GM21825 (cell line): ENCODE results near the gene FBXO15.

Experiments
- ATAC-seq: cut with Tn5 transposase; IDR thresholded peaks from one replicate; pipeline ENCODE4 v1.9.1; 2021; ENCODE audit warnings: mild to moderate bottlenecking, moderate library complexity; ENCODE audit not compliant: unreplicated experiment

FBXO15 gene

DNA sequence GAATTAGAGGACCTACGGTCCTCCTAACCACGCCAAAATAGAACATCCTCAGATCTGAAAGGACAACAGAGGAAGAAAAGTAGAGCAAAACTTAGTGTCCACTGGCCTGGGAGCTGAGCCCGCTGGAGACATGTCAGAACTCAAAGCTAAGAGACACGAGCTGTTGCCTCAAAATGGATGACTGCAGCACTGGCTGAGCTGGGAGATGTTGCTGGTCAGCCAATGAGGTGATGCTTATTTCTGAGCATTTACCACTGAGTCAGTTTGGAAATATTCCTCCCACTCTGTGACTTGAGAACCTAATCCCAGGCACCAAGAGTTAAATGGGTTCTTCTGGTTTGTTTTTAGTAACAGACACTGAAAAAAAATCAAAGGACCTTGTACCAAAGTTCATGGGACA lies 32.6 kb downstream of the FBXO15 start:
- ATAC-seq, result no peak

DNA sequence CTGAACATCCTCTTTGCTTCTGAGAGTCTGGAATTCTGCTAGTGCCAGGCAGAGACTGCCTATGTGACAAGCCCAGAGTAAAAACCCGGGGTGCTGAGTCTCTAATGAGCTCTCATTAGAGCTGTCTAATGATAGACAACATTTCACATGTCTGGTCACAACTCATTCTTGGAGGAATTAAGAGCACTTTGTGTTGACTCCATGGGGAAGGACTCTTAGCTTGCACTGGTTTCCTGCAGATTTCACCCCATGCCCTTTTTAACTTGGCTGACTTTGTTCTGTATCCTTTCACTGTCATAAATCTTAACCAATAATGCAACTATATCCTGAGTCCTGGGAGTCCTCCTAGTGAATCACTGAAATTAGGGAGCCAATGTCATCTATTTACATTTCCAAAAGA lies 33.5 kb downstream of the FBXO15 start:
- no peak for ATAC-seq

DNA sequence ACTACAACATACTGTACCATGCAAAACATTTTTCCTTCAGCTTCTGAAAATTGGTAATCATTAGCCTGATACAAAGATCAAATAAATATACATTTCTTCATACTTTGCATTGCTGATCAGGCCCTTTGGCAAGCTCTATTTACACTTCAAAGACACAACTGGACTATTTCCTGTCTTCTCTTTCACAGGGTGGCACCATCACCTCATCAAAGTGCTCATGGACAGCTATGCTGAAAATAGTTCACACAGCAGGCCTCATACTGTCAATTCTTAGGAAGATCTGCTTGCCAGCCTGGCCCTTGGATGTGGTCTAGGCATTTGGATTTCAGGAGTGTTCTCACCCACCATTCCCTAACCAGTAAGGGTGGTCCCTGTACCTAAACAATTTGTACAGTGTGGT lies 33.9 kb downstream of the FBXO15 start:
- no peak for ATAC-seq

DNA sequence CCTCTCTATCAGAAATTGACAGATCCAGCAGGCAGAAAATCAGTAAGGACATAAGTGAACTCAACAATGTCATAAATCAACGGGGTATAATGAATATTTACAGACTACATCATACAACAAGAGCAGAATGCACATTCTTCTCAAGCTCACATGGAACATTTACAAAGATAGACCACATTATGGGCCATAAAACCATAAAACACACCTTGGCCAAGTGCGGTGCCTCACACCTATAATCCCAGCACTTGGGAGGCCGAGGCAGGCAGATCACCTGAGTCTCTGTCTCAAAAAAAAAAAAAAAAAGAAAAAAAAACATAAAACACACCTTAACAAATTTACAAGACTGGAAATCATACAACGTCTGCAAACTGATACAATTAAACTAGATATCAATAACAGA lies 36.7 kb downstream of the FBXO15 start:
- ATAC-seq, result no peak

DNA sequence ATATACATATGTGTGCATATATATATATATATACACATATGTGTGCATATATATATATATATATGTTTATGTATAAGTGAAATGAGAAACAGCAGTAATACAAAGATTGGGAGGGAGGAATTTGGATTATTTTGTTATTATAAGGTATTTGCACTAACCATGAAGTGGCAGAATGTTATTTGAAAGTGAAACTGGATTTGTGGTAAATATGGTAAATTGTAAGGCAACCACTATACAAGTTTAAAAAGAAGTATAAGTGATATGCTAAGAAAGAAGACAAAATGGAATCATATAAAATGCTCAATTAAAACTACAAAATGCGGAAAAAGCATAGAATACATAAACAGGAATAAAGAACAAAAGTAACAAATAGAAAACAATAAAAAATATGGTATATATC lies 37.5 kb downstream of the FBXO15 start:
- ATAC-seq, result no peak

DNA sequence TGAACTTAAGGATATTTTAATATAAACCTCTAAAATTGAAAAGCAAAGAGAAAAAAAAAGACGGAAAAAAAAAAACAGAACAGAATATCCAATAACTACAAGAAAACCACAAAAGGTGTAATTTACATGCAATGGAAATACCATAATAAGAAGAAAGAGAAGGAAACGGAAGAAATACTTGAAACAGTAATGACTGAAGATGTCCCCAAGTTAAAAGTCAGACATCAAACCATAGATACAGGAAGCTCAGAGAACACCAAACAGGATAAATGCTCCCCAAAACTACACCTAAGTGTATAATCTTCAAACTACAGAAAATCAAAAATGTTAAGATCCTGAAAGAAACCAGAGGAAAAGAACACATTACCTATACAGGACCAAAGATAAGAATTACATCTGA lies 39.2 kb downstream of the FBXO15 start:
- no peak for ATAC-seq

DNA sequence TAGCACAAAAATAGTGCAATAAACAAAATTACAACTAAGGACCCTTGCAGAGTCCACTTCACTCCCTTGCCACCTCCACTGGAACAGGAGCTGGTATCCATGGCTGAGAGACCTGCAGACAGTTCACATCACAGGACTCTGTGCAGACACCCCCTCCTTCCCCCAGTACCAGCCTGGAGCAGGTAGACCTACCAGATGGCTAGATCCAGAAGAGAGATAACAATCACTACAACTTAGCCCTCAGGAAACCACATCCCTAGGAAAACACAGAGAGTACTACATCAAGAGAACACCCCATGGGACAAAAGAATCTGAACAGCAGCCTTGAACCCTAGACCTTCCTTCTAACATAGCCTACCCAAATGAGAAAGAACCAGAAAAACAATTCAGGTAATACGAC lies 49.8 kb downstream of the FBXO15 start:
- ATAC-seq, result no peak

DNA sequence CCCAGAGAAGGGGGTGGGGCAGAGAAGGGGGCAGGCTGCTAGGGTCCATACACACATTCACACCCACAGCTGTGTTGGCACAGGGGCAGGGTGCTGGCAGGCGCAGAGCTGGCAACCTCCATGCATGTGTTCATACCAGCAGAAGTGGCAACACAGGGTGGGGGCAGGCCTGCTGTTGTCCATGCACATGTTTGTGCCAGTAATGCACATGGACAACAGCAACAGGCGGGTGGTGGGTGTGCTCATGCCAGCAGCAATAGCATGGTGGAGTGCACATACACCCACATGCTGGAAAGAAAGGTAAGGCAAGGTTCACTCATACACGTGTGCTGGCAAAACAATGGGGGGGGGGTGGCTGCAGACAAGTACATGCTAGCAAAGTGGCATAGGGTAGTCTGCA lies 54.7 kb downstream of the FBXO15 start:
- no peak for ATAC-seq

DNA sequence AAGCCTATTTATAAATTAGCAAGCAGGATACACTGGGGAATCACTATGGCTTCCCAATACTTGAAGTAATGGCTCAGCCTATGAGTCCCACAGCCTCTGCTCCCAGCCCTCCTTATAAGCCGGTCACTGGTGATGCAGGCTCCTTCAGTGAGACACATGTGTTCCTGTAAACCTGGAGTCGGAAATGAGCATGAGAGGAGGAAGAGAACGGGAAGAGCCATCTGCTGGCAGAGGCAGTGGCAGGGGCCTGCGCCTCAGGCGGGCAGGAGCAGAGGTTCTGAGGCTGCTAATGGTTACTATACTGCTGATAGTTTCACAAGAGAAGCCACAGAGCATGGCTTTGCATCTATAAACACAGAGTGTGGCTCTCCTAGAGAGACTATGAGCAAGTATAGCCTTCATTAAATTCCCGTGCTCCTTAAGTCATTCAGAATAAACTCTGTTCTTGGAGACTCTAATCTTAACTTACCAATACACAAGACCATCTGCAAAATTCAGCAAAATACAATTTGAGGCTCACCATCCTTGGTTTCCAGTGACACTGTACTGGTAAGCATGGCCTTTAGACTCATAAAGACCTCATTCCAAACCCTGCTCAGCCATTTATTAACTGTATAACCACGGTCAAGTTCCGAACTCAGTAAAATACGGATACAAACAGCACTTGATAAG lies 63.3 kb downstream of the FBXO15 start:
- ATAC-seq, result no peak

DNA sequence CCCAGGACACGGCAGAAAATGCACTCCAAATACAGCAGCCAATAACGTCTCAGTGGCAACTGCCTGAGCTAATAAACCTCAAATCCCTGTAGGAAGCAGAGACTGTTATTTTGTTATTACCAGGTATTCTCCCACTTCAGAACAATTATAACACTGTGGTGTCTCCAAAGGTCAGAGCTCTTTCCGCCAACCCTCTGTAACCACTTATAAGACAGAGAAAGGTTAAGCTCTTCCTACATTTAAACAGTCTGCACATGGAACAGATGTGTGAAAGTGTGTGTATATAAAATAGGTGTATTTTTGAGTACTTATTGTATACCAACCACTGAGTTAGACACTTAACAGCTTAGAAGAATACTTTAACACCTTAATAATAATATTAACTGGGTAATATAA lies 64.1 kb downstream of the FBXO15 start:
- no peak for ATAC-seq

DNA sequence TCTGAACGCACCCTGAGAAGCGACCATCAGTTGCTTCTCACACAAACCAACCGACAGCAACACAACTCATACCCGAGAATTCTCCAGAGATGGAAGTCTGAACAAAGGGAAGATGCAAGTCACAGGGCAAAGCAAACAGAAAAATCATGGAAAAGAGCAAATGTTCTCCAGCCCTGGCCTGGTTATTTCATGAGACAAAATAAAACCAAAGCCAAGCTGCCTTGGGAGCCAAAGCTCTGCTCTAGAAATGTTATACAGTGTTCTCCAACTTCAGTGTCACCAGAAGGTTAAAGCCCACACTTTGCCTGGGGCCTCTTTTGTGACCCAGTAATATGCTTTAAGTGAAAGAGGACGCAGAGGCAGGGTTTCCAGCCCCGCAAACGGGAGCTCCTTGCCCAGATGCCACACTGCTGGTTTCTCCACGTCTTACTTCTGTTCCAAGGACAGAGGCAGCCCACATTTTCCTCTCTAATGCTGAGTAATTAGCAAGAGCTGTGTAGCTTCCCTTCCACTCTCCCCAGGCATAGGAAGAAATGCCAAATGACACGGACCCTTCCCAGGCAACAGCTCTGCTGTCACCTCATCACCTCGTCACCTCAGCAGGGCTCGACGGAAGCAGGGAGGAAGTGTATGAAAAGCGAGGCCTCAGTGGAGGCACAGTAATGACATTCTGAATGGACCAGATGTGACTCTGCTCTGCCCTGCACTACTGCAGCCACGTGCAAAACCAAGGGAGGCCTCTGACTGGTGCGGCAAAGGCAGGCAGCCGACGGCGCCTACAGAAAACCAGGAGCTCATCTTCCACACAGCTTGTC lies 64.7 kb downstream of the FBXO15 start:
- no peak for ATAC-seq

DNA sequence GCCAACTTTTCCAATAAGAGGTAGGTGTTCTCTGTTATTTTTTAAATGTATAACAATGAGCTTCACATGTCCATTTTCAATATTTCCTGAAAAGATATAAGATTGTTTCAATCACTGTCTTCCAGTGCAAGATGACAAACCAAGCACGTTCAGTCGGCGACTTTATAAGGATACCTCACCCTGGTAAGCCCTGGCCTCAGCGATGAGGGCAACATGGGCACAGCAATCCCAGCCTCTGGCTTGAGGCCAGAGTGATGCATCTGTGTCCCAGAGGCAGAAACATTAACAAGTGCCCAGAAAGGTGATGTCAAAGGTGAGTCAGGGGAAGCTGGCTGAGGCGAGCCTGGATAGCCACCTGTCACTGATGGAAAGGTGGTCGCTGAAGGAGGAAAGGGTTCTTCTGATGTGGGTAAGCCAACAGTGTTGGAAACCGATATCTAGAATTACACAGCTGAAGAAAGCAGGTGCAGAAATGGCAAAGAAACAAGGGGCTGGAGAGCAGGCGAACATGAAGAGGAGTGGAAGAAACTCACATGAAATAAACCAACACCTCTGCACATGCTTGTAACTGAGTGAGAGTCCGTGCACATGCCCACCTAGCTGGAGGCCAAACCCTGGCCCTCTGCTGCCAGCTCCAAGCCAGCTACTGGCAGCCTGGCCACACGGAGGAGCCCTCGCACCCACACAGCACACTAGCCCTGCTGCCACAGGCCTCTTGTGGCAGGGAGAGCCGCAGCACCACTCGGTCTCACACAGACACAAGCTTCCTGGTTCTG lies 65.5 kb downstream of the FBXO15 start:
- peak; percentile 95 for ATAC-seq

DNA sequence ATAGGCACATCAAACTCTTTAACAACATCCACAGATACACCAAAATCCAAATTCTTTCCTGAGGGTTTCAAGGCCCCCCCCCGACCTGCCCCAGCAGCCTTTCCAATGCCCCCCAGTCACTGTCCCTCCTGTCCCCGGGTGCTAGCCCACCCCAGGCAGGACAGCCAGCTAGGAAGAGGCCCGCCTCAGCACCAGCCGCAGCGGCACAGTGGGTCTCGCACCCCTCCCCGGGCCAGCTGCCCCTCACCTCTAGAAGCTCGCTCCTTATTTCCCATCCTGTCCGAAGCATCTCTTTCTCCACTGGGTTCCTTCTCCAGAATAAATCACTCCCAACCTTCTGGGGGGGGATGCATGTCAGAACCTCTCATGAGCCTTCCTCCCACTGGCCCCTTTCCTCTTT lies 69.4 kb downstream of the FBXO15 start:
- ATAC-seq, result no peak

DNA sequence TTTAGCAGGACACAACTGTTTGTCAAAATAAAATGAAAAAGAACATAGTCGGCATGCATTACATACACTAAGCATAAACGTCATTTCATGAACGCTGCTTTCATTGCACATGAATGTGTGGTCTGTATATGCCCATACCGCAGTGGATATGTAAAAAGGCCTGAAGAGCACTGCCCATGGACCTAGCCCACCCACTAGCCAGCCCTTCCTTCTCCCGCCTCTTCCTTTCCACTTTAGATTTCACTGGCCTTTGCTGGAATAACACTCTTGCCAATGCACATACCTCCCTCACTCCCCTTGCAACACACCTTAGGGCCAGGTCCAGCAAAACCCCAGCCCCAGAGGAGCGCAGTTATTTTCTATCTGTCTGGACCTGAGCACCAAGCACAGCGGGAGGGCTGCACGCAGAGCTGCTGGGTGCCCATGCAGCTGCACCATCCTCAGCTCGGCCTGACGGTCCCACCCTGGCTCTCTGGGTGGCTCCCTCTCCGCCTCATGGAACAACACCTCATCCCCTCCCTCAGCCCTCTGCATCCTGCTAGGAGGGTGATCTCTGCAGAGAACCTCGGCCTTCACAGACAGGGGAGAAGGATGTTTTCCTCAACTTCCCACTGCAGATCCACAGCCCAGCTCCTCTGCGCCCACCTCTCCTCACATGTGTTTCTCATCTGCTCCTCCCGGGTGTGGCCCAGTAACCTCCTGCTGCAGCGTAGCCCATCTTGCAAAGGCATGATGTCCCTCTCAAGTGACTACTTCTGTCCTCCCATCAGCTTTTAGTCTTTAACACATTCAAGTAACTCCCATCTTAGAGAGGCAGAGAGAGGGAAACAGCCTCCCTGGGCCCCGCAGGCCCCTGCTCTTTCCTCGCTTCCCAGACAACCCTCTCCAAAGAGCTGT lies 72.7 kb downstream of the FBXO15 start:
- ATAC-seq, result no peak

DNA sequence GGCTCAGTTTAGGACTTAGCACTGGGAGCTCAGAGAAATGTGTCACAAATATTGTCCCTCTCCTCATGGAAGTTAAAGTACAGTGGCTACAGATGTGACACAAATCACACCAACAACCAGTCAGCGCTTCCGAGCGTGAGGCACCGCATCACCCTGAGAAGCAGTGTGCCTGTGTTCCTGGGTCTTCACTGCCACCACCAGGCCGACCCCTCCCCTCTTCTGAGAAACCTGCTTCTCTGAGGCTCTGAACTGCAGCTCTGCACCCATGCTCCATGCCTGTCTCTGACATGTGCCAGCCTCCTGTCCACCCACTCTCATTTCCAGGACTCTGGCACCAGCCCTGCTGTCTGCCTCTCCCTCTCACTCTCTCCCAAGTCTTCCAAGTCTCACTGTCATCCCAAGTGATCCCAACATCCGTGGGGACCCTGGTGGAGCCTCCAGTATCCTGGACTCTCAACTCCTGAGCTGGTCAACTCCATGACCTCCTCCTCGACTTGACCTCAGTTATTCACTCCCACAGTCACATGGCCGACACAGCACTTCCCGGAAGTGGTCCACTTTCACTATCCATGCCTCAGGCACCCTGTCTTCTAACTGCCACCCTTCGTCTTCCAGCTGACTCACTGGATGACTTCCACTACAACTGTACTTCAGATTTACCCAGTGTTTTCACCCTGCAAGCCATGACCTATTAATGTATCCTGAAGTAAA lies 73.5 kb downstream of the FBXO15 start:
- ATAC-seq, result no peak

DNA sequence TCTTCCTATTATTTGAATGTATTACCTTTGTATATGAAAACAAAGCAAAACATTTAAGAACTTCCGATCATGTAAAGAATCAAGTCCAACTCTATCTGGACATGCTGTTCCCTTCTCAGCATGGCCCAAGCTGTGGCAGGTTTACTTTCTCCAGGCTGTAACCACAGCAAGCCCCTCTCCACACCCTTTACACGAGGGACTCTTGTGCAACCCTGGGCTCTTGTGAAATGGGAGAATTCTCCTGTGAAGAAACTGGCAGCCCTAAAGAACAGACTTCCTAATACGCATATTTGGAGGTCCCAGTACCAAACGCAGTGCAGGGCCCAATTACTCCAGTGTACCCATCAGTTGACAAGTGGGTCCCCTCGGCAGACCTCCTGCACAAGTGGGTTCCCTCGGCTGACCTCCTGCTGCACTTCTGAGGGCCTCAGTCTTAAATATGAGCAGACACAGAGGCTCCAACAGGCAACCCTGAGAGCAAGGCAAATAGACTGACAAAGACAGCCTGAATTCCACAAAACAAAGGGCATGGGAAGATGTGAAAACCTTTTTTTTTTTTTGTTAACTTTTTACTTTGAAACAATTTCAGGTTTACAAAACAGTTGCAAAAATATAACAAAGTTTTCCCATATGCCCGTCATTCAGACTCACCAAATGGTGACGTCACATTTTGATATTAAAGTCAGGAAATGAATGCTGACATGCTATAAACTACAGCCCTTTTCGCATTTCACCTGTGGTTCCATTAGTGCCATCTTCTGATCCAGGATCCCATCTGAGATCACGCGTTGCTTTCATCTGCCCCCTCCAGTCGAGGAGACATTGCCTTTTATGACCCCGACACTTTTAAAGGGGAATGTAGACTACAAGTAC lies 78.2 kb downstream of the FBXO15 start:
- ATAC-seq, result no peak

DNA sequence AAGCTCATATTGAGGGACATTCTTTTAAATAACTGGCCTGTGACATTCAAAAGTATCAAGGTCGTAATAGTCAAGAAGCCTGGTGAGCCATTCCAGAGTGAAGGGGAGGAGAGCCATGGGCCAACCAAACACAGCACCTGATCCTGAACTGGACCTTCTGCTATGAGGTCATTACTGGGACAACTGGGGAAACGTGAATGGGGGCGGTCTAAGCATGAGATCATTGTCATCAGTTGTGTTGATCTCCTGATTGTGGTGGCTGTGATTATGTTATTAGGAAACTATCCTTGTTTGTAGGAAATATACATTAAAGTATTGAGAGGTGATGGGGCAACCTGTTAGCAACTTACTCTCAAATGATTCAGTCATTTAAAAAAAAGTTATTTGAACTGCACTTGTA lies 79.3 kb downstream of the FBXO15 start:
- no peak for ATAC-seq

DNA sequence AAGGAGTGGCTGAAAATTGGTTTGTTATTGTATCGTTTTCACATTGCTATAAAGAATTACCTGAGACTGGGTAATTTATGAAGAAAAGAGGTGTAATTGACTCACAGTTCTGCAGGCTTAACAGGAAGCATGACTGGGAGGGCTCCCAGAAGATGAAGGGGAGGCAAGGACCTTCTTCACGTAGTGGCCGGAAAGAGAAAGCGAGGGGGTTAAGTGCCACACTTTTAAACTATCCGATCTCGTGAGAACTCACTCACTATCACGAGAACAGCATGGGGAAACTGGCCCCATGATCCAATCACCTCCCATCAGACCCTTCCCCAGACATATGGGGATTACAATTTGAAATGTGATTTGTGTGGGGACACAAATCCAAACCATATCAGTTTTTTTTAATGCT lies 81.6 kb downstream of the FBXO15 start:
- ATAC-seq, result no peak

DNA sequence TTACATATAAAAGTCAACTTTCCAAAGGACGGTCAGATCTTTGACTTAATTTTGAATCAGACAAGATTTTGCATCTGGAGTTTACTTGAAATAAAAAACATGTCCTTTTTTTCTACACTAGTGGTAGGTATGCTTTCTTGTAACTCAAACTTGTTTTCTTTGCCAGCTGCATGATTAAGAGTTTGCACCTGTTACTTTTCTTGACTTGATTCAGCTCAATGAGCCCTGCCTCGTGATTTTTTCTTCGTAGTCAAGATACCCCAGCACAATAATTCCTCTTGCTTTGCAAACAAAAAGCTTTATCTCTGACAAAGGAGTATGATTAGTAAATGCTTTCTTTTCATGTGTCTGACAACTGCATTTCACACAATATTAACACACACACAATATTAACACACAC lies 82.3 kb downstream of the FBXO15 start:
- ATAC-seq, result no peak
